GM12878 (cell line): ENCODE measurements around the gene PLA2G4E. TPM values are rescaled to one million over a fixed set of nuclear protein-coding genes. Genes with fewer than 3 reads are reported as not detected.

Source experiments
- ATAC-seq: fragments of 200-7000 bp; cut with Tn5 transposase; 3 replicates; pipeline ENCODE4 v1.9.1; 2020; ENCODE audit warnings: mild to moderate bottlenecking, moderate library complexity
- BruUV-seq: library from RNA; stranded (reverse); fragments of 400-500 nt; replicated peaks from 2 replicates; lab custom pipeline; 2021; lab: Mats Ljungman, UMichigan
- CTCF ChIA-PET: fragments of 300-600 bp; sonication (Branson Sonifier 250); formaldehyde crosslinking; extraction: SDS; loops from one replicate; lab custom pipeline; 2021; ENCODE audit warnings: inconsistent platforms; lab: Yijun Ruan, JAX
- POLR2A ChIA-PET: fragments of 350-600 bp; formaldehyde crosslinking; extraction: SDS; loops from one replicate; lab custom pipeline; 2021; ENCODE audit warnings: inconsistent platforms; lab: Charles Lee
- RAD21 ChIA-PET: fragments of 300-600 bp; sonication (Branson Sonifier 250); formaldehyde crosslinking; loops from one replicate; lab custom pipeline; 2023; ENCODE audit warnings: antibody characterized with exemption; ENCODE audit not compliant: unreplicated experiment; lab: Charles Lee
- SMC1A ChIA-PET: fragments of 300-600 bp; sonication (Branson Sonifier 250); formaldehyde crosslinking; loops from one replicate; lab custom pipeline; 2023; ENCODE audit not compliant: unreplicated experiment, uncharacterized antibody; lab: Charles Lee
- DNase-seq: peaks from one replicate; pipeline ENCODE4 v3.0.0-alpha.2; 2011; ENCODE audit warnings: low read depth, low spot score
- FAIRE-seq: peaks from 3 replicates; lab custom pipeline; 2011; peaks lifted over from hg19 to GRCh38; lab: Jason Lieb, UNC
- H2AFZ ChIP-seq: 2 replicates; pipeline ENCODE4 v1.6.0; 2011; ENCODE audit warnings: low read depth, low read length, control low read depth; ENCODE audit not compliant: control insufficient read depth
- H3K27ac ChIP-seq: 2 replicates; pipeline ENCODE4 v1.5.1; 2011; ENCODE audit warnings: control low read depth; ENCODE audit not compliant: control insufficient read depth, insufficient read depth
- H3K27me3 ChIP-seq, 2 experiments: replicated peaks in 1 of 2; 2 replicates each; pipeline versions ENCODE4 v1.6.0 to v1.6.1; 2011; ENCODE audit warnings: low read length in 1 of 2; ENCODE audit not compliant: control insufficient read depth in 2 of 2, insufficient read depth in 2 of 2
- H3K36me3 ChIP-seq, 2 experiments: 2 replicates each; pipeline ENCODE4 v1.5.1; 2011; ENCODE audit warnings: low read length in 1 of 2; ENCODE audit not compliant: control insufficient read depth in 2 of 2, insufficient read depth in 2 of 2
- H3K4me1 ChIP-seq: 2 replicates; pipeline ENCODE4 v1.6.1; 2011; ENCODE audit warnings: mild to moderate bottlenecking, low read length, moderate library complexity, mixed read lengths; ENCODE audit not compliant: control insufficient read depth, insufficient read depth
- H3K4me2 ChIP-seq: 2 replicates; pipeline ENCODE4 v1.6.0; 2011; ENCODE audit warnings: control low read depth; ENCODE audit not compliant: control insufficient read depth, insufficient read depth
- H3K4me3 ChIP-seq: fragments of 200-600 bp; sonication (generic); 2 replicates; pipeline ENCODE4 v1.5.1; 2016
- H3K79me2 ChIP-seq: 2 replicates; pipeline ENCODE4 v1.6.0; 2011; ENCODE audit warnings: low read length; ENCODE audit not compliant: control insufficient read depth, insufficient read depth
- H3K9ac ChIP-seq: 2 replicates; pipeline ENCODE4 v1.8.0; 2011; ENCODE audit warnings: low read length, control low read depth, mixed read lengths; ENCODE audit not compliant: control insufficient read depth, insufficient read depth
- H3K9me3 ChIP-seq: replicated peaks from 3 replicates; pipeline ENCODE4 v1.5.1; 2011; ENCODE audit warnings: mild to moderate bottlenecking, low read length; ENCODE audit not compliant: control insufficient read depth, insufficient read depth
- H4K20me1 ChIP-seq: 2 replicates; pipeline ENCODE4 v1.6.0; 2011; ENCODE audit not compliant: control insufficient read depth, insufficient read depth
- BACH1 ChIP-seq: fragments of 450-650 bp; IDR thresholded peaks from 2 replicates; pipeline ENCODE4 v1.6.1; 2017; ENCODE audit warnings: mild to moderate bottlenecking, borderline replicate concordance
- CHD1 ChIP-seq: IDR thresholded peaks from 2 replicates; pipeline ENCODE4 v1.6.1; 2012; ENCODE audit warnings: low read depth, low read length, improper control_type of control experiment
- ETV6 ChIP-seq, 2 experiments: fragments of 450-650 bp in 1 of 2; IDR thresholded peaks in 1 of 2; conservative IDR thresholded peaks in 1 of 2; 2 replicates each; pipeline ENCODE4 v1.6.1; 2014; ENCODE audit warnings: antibody characterized with exemption in 1 of 2, borderline replicate concordance in 1 of 2, low read depth in 1 of 2, mild to moderate bottlenecking in 1 of 2, moderate library complexity in 1 of 2
- FOXK2 ChIP-seq: fragments of 450-650 bp; IDR thresholded peaks from 2 replicates; pipeline ENCODE4 v1.6.1; 2017; ENCODE audit warnings: mild to moderate bottlenecking, moderate library complexity
- GATAD2B ChIP-seq: fragments of 450-650 bp; conservative IDR thresholded peaks from 2 replicates; pipeline ENCODE4 v1.6.1; 2017; ENCODE audit warnings: low read depth, mild to moderate bottlenecking, moderate library complexity
- HDAC6 ChIP-seq: fragments of 200-600 bp; sonication (generic); IDR thresholded peaks from one replicate; pipeline ENCODE4 v1.8.0; 2017; ENCODE audit warnings: antibody characterized with exemption; ENCODE audit not compliant: unreplicated experiment
- KLF5 ChIP-seq: fragments of 450-650 bp; IDR thresholded peaks from 2 replicates; pipeline ENCODE4 v1.6.1; 2014; ENCODE audit warnings: mild to moderate bottlenecking; ENCODE audit not compliant: partially characterized antibody
- NFXL1 ChIP-seq: fragments of 450-650 bp; IDR thresholded peaks from 2 replicates; pipeline ENCODE4 v1.6.1; 2017; ENCODE audit warnings: antibody characterized with exemption, mild to moderate bottlenecking, borderline replicate concordance
- NRF1 ChIP-seq: conservative IDR thresholded peaks from 2 replicates; pipeline ENCODE4 v1.6.1; 2011; ENCODE audit warnings: mild to moderate bottlenecking, low read depth, low read length, improper control_type of control experiment
- POLR2A ChIP-seq: IDR thresholded peaks from 2 replicates; pipeline ENCODE4 v1.6.1; 2011; ENCODE audit warnings: low read depth, mild to moderate bottlenecking, low read length
- POLR2AphosphoS5 ChIP-seq: IDR thresholded peaks from 2 replicates; pipeline ENCODE4 v1.6.1; 2011; ENCODE audit warnings: mild to moderate bottlenecking, low read length, inconsistent platforms
- SMARCA5 ChIP-seq: fragments of 450-650 bp; IDR thresholded peaks from 2 replicates; pipeline ENCODE4 v1.6.1; 2017; ENCODE audit warnings: mild to moderate bottlenecking
- USF2 ChIP-seq: IDR thresholded peaks from 2 replicates; pipeline ENCODE4 v1.6.1; 2011; ENCODE audit warnings: low read depth, low read length, improper control_type of control experiment, borderline replicate concordance
- YBX1 ChIP-seq: fragments of 450-650 bp; IDR thresholded peaks from 2 replicates; pipeline ENCODE4 v1.6.1; 2016; ENCODE audit warnings: antibody characterized with exemption
- WGBS: methylation state at CpG from one replicate; pipeline ENCODE4 v1.1.6; 2016; ENCODE audit warnings: low lambda C conversion rate; ENCODE audit not compliant: insufficient replicate concordance, insufficient coverage; ENCODE audit errors: missing lambda C conversion rate; 5-methylcytosine and 5-hydroxymethylcytosine counted together
- in situ Hi-C: fragments of 300-500 bp; cut with MboI; formaldehyde crosslinking; loops from 9 replicates; pipeline ENCODE4 v1.14.3; 2018; ENCODE audit warnings: mixed read lengths
- intact Hi-C: fragments of 100-400 bp; cut with micrococcal nuclease; formaldehyde crosslinking; loops from one replicate; pipeline ENCODE4 v1.14.2; 2022; ENCODE audit not compliant: unreplicated experiment
- polyA plus RNA-seq, 11 experiments: library from polyadenylated mRNA; depleted of rRNA in 4 of 11; unstranded in 6 of 11; stranded (reverse) in 5 of 11; fragments of >200 nt; fragmentation: Nextera tagmentation in 4 of 11; fragmentation: Illumina TruSeq in 1 of 11; extraction: Ambion mirVana in 4 of 11; extraction: Trizol in 1 of 11; gene quantifications; 1 replicate in 1 of 11; 2 replicates in 10 of 11; pipeline versions ENCODE4 v1.2.1 to v1.2.3, GENCODE V29; 2011 to 2016; ENCODE audit warnings: inconsistent platforms in 2 of 11, missing spikeins in 2 of 11, low read depth in 1 of 11
- total RNA-seq, 4 experiments: library from RNA; depleted of rRNA in 3 of 4; stranded (reverse); fragments of >200 nt in 3 of 4; fragmentation: Illumina TruSeq in 1 of 4; extraction: Trizol in 1 of 4; gene quantifications; 2 replicates each; pipeline versions ENCODE4 v1.2.1 to v1.2.3, GENCODE V29; 2013 to 2021

The PLA2G4E gene
- total and polyA plus RNA-seq, 10 of the 15 experiments (the other 5 are each of a cell fraction or from before 2014, with no cell fraction given) = 0.05 to 0.32 (median 0.06) TPM; not detected in 5

GRCh38 chr15:41941644-41942415 is 79.0 kb downstream of the PLA2G4E start:
- H3K9me3 ChIP-seq = no peaks in the 10 kb centered on the region
- H4K20me1 ChIP-seq = peaks cover 5% of the 10 kb centered on the region
- TSS peak; percentile 3 for BruUV-seq
- DNase-seq (no peak), FAIRE-seq (no peak), ATAC-seq (no peak)
- H2AFZ ChIP-seq = no peak overlapping the region
- in situ Hi-C loops = no loop called here
- H3K9ac ChIP-seq = no peak overlapping the region
- peaks cover 6% of the 10 kb centered on the region for H3K4me1 ChIP-seq
- POLR2A ChIA-PET = interaction anchor here (1.1 kb wide), 1 partner anchor 168 kb away, joined by 3 read pairs; the partner anchor contains the start of gene MAPKBP1
- H3K27ac ChIP-seq = no peak overlapping the region
- no peak overlapping the region for H3K4me2 ChIP-seq
- SMC1A ChIA-PET = interaction anchor here (1.2 to 1.3 kb wide), 3 partner anchors 12 to 16 kb away, joined by 3 read pairs; no protein-coding TSS in a partner anchor
- CTCF ChIA-PET = no interaction called here
- peaks cover 12% of the 10 kb centered on the region for H3K79me2 ChIP-seq
- TF ChIP-seq SMARCA5 (no peak), NRF1 (no peak), BACH1 (no peak), KLF5 (no peak), HDAC6 (no peak), POLR2AphosphoS5 (peak; percentile 34)
- WGBS = 96% methylated on average over 22 of the region's 22 CpGs
- H3K36me3 ChIP-seq = peaks cover 29 to 58% of the 10 kb centered on the region in 2 experiments
- H3K4me3 ChIP-seq = no peak overlapping the region
- no peaks in the 10 kb centered on the region for H3K27me3 ChIP-seq
- RAD21 ChIA-PET = no interaction called here
- intact Hi-C loops = no loop called here

- intact Hi-C loops = no loop called here
- DNase-seq (no peak), ATAC-seq (no peak), FAIRE-seq (no peak)
- Histone ChIP-seq H3K36me3 (peaks cover 22 to 58% of the 10 kb centered on the region in 2 experiments), H3K4me2 (no peak overlapping the region), H3K79me2 (peaks cover 9% of the 10 kb centered on the region), H3K9ac (no peak overlapping the region), H3K9me3 (no peaks in the 10 kb centered on the region), H3K4me1 (peaks cover 20% of the 10 kb centered on the region), H2AFZ (no peak overlapping the region), H3K27ac (no peak overlapping the region), H4K20me1 (peaks cover 5% of the 10 kb centered on the region), H3K4me3 (no peak overlapping the region), H3K27me3 (no peaks in the 10 kb centered on the region)
- RAD21 ChIA-PET = interaction anchor here (0.7 kb wide), 1 partner anchor 167 kb away, joined by 3 read pairs; no protein-coding TSS in a partner anchor
- SMC1A ChIA-PET = interaction anchor here (0.7 to 2.0 kb wide), 4 partner anchors 9 to 18 kb away, joined by 3 to 6 read pairs (median 3); no protein-coding TSS in a partner anchor
- POLR2A ChIA-PET = interaction anchor here (0.9 to 1.2 kb wide), 3 partner anchors 9 to 166 kb away, joined by 3 read pairs; partner anchors contain the start of gene MAPKBP1
- 85% methylated on average over 13 of the region's 13 CpGs for WGBS
- in situ Hi-C loops = no loop called here
- TF ChIP-seq USF2 (no peak), NFXL1 (no peak), POLR2A (0 out of 2 replicates have a peak, but pooled peaks have one; percentile 16), YBX1 (no peak), GATAD2B (no peak), CHD1 (no peak), ETV6 (conservative IDR thresholded peaks at IDR 0.05 in 1 of 2, IDR thresholded peaks at IDR 0.05 in 1 of 2; ENCODE audit: borderline replicate concordance in 1 of 2, low read depth in 1 of 2) (no peak), FOXK2 (no peak)
- CTCF ChIA-PET = interaction anchor here (0.9 kb wide), 1 partner anchor 45 kb away, joined by 3 read pairs; no protein-coding TSS in a partner anchor
- BruUV-seq = no TSS peak
Observed at GRCh38 chr15:41940441-41940857, 80.4 kb downstream of the PLA2G4E start.
